Smooth muscle cell of the brain vasculature (primary cell): ENCODE data around the gene TP53I13.

Source experiments
- DNase-seq: peaks from one replicate; pipeline ENCODE4 v3.0.0-alpha.2; 2012; ENCODE audit warnings: low read depth, low spot score

TP53I13 gene

GRCh38 chr17:29592850-29593551 lies 24.5 kb downstream of the TP53I13 start, which contains the start of gene ANKRD13B:
Gene ANKRD13B (plus strand): TSS chr17:29593132. CDS start chr17:29593622, 490 bp downstream.
- no peak for DNase-seq

DNA sequence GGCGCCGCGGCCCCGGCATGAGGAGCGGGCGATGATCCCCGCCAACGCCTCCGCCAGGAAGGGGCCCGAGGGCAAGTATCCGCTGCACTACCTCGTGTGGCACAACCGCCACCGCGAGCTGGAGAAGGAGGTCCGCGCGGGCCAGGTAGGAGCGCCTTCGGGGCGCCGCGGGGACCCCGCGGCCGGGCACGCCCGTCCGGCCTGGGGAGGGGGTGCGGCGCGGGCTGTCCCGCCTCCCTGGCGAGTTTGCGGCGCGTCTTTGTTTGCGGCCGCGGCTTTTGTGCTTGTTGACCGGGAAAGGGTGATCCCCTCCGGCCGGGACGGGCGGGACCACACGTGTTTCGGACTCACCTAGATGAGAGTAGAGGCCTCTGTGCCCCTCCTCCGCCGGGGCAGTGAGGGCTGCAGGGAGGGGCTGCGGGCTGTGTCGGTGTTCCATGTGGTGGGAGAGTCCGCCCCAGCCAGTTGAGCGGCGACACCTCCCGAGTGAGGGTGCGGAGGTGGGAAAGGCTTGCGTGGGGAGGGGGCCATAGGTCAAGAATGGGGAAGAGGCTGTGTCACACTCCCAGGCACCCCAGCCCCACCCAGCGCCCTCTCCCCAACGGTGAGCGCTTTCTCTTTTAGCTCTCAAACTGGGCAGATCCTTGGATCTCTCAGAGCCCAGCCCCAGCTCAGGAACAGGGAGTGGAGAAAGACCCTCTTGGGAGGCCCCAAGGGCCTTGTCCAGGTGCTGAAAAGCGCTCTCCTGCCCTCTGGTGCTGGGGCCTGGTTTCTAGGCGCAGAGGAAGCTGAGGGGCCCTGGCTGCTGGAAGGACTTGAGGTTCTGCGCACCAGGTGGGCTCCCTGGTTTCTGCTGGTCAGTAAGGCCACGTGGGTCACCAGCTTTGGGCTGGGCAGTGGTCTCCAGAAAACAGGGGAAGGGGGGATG lies 25.4 kb downstream of the TP53I13 start:
- DNase-seq = no peak

DNA sequence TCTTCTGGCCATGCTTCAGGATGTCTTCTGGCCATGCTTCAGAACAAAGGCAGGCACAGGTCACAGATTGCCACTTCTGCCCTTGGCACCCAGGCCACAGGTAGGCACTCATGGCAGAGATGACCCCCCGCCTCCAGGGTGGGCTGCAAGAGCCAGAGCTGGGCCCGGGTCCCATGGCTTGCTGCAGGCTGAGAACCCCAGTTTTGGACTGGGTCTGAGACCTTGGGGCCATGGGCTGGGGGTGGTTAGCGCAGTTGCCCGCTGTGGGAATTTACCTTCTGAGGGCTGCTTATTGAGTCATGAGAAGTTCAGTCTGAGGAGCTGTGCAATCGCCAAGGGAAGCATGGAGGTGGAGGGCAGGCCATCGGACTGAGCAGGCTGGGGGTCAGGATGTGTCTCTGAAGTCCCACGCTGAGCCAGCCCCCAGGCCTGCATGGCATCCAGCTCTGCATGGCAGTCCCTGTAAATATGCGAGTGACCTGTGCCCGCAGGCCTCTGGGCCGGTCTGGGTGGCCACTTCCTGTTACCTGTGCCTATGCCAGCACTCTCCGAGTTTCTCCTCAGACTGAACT lies 26.1 kb downstream of the TP53I13 start:
- DNase-seq = no peak

DNA sequence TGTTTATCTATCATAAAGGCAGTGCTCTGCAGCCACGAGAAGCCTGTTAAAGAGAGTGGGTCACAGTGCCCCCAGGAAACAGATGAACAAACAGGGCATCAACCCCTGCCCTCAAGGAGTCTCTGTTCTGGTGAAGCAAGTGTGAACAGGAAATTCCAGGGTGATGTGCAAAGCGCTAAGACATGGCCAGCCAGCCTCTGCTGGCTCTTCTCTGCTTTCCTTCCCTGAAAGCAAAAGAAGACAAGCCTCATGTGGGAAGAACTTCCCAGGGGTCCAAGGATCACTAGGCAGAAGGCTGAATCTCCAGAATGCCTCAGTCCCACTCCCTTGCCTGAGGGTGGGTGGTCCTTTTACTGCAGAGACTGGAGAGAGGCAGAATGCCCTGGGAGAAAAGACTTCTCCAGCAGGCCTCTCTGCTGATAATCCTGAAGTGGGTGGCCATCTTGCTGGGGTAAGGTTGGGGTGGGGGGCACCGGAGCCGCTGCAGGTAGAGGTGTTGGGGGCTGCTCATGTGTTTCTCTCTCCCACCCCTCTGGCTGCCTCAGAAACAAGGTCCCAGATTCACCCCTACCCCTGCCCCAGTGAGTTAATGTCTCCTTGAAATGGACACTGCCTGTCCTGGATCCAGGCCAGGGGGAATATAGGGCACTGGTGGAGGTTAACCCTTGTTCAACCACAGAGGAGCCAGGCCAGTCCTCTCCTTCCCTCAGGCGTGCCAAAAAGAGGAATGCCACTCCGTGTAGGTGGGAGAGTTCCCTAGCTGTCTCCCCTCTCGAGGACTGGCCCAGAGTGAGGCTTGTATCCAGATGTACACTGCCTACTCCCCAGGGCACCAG lies 26.8 kb downstream of the TP53I13 start:
- no peak for DNase-seq

DNA sequence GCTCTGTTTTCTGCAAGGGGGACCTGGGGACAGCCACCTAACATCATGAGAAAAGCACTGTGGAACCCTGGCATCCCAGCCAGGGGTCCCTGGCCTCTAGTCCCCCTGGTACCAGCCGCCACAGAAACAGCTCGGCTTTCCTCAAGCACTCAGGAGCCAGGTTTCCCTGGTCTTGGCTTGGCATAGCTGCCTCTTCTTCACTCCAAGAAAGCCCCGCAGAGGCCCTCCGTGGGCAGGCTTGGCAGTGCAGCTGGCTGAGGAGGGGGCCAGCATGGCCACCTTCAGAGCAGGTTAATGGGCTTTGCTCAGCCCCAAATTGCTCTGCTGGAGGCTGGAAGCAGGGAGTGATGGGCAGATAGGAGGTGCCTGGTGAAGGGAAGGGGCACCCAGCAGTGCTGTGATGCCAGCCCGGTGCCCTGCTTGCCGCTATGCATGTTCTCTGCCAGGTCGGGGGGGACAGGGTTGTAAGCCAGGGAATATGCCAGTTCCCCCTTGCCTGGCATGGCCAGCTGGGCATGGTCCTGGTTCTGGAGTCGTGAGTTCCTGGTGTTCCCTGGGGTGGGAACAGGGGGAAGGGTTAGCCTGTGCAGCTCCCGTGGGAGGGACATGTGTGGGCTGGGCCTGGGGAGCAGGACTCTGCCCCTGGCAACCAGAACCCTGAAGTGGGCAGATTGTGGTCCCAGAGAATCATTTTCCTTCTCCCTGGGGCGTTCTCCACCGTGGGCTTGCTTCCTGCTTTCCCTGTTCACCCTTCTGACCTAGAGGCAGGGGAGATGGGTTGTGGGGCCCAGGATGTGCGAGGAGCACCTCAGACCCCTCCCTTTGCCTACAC lies 27.7 kb downstream of the TP53I13 start:
- no peak for DNase-seq

DNA sequence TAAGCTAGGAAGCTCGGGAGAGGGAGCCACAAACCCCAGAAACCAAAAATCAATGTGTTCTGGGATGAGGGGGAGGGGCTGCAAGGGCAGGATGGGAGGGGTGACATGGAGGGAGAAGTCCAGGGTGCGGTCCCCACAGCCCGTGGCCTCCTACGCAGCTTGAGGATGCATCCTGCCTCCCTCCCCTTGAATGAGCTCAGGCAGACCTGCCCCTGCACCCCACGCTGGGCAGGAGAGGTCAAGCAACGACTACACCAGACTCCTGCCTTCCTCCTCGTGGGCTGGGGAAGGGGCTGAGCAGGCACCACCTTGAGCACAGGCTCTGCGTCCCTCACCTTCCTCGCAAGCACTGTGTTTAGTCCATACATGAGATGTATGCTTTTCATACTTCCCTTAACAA lies 28.3 kb downstream of the TP53I13 start:
- no peak for DNase-seq

DNA sequence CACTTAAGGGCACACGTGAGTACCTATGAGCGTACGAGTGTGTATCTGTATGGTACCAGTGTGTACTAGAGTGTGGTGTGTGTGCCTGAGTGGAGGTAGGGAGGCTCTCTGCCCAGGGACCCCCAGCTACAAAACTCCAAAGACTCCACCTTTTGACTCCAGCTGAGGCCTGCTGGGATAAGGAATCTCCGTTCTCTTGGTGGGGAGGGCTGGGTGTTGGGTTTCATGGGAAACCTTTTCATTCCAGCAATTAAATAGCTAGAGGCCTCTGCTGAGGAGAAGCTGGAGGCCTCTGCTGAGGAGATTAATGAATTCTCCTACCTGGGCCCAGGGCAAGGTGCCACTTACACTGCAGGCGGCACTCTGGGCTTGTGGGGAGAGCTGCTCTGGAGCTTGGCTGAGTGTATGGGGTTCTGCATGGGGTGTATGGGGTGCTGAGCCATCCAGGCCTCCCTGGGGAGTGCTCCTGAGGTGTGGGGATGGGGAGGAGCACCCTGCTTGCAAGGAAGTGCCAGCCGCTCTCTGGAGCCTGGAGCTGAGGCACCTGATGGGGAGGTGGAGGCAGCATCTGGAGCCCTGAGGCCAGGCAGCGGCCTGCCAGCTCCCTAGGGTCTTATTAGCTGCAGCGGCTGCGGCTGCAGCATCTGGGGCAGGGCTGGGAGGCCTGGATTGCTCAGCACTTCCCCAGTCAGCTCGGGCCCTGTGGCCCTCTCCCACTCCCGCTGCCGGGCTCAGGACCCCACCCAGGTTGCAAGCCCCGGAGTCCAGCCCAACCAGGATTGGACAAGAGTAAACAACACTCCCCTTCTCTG lies 29.1 kb downstream of the TP53I13 start:
- no peak for DNase-seq

DNA sequence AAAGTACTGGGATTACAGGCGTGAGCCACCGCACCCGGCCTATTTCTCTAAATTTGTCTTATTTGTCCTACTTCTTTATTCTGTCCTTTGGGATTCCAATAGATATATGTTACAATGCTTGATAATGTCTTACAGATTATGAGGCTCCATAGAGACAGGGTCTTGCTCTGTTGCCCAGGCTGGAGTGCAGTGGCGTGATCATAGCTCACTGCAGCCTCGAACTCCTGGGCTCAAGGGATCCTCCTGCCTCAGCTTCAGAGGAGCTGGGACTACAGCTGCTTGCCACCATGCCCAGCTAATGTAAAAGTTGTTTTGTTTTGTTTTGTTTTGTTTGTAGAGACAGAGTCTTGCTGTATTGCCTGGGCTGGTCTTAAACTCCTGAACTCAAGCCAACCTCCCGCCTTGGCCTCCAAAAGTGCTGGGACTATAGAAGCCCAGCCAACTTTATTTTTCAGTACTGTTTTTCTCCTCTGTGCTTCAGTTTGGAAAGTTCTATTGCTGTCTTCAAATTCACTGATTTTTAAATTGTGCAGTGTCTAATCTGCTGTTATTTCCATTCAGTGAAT lies 34.7 kb downstream of the TP53I13 start:
- no peak for DNase-seq

GRCh38 chr17:29607557-29608195 lies 39.2 kb downstream of the TP53I13 start:
- no peak for DNase-seq

GRCh38 chr17:29608986-29609385 lies 40.5 kb downstream of the TP53I13 start:
- no peak for DNase-seq

GRCh38 chr17:29610395-29610794 lies 41.9 kb downstream of the TP53I13 start:
- DNase-seq = no peak

- DNase-seq = no peak
Observed at GRCh38 chr17:29611351-29612093, 43.0 kb downstream of the TP53I13 start.

DNA sequence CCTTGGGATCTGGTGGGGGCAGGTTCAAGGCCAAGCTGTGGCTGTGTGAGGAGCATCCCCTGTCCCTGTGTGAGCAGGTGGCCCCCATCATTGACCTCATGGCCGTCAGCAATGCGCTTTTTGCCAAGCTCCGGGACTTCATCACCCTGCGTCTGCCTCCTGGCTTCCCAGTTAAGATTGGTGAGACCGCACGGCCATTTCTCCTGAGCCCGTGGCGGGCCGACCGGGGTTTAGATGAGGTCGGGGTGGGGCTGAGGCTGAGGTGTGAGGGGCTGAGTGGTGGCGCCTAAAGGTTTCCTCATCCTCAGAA lies 43.5 kb downstream of the TP53I13 start:
- DNase-seq = no peak

GRCh38 chr17:29612404-29613280 lies 44.1 kb downstream of the TP53I13 start:
- DNase-seq = no peak

- peak; percentile 68 for DNase-seq
Observed at GRCh38 chr17:29613352-29613837, 44.9 kb downstream of the TP53I13 start.

DNA sequence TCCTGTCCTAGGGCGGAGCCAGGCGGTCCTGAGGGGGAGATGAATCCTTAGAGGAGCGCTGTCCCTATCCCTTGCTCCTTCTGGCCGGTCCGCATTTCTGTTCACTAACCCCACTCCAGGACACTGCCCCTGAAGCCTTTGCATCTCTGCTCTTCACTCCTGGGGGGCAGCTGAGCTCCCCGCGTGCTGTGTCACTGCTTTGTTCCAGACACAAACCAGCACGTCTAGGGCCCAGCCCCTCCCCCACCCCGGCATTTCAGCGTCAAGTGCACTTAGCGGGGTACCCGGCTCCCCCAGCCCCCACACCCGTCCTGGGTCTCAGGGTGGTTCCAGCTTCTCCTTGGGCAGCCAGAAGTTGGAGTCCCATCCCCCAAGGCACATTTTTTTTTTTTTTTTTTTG lies 45.4 kb downstream of the TP53I13 start:
- no peak for DNase-seq

DNA sequence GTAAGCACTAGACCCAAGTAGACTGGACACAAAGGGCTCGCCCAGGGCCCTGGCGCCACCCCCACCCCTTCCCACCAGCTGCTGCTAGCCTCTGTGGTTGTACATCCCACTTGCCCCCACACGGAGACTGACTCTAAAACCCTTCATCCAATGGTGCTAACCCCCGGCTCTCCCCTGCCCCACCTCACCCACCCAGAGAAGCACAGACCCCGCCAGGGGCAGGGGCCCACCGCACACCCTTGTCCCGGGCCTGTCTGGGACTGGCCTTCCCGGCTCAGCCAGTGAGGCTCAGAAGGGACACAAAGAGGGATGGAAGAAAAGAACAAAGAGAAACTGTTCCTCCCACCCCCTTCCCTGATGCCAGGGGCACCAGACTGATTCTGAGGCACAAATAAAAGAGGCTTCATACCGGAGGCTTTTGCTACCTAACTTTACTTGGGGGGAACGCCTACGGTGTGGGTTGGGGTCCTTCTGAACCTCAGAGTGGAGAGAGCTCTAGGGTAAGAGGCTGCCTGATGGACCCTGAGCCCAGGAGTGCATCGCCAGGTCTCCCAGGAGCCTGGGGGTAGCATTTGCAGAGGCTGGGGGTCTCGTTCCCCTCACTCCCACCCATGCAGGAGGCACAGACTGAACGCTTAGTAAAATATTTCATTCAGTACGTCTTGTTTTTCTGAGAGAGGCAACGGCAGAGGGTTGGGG lies 46.0 kb downstream of the TP53I13 start:
- DNase-seq = no peak
